Measurements from ENCODE around the gene MOXD1.
"Not testable (repeated sequence)": the region's sequence is repeated elsewhere in the genome, so short reads cannot be mapped to it uniquely, and the experiment has no call there.

Gene MOXD1

DNA sequence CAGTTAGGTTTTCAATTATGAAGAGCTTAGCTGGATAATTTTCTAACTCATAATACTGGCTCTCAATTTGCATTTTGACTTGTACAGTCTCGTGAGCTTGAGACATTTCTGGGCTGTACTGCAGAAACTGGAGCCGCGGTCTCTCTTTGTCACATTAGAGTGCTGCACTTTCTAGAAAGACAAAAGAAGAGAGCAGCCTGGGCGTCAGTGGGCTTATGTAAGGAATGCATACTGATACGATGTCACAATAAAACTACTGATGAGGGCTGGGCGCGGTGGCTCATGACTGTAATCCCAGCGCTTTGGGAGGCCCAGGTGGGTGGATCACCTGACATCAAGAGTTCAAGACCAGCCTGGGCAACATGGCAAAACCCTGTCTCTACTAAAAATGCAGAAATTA, 120.8 kb downstream of the MOXD1 start:
- no peaks in the 10 kb centered on the region for H3K36me3 ChIP-seq (ENCODE audit: control insufficient read depth in 2 of 2, insufficient read depth in 2 of 2, low read length in 2 of 2)
- no peak overlapping the region for H3K9ac ChIP-seq (ENCODE audit: low read length in 2 of 2)

GRCh38 chr6:132279592-132280139, 121.6 kb downstream of the MOXD1 start:
- H3K9me3 ChIP-seq (ENCODE audit: control insufficient read depth in 2 of 2, low read length in 2 of 2) = no peaks in the 10 kb centered on the region
- no peaks in the 10 kb centered on the region for H3K27me3 ChIP-seq (ENCODE audit: control insufficient read depth in 1 of 2, insufficient read depth in 2 of 2, low read length in 2 of 2)
- H3K27ac ChIP-seq (ENCODE audit: low read length) = no peak overlapping the region
- peak overlapping the region; percentile 66 to 83 for H3K4me3 ChIP-seq (ENCODE audit: low read length in 2 of 2)
- H3K36me3 ChIP-seq (ENCODE audit: control insufficient read depth in 2 of 2, insufficient read depth in 2 of 2, low read length in 2 of 2) = no peaks in the 10 kb centered on the region
- H3K4me1 ChIP-seq (ENCODE audit: control insufficient read depth, insufficient read depth, low read length) = no peaks in the 10 kb centered on the region
- no peak overlapping the region for H3K9ac ChIP-seq (ENCODE audit: low read length in 2 of 2)

More for the DNA sequence above, 120.8 kb downstream of the MOXD1 start:
- Histone ChIP-seq H3K27me3 (ENCODE audit: control insufficient read depth in 1 of 2, insufficient read depth in 2 of 2, low read length in 2 of 2) (no peaks in the 10 kb centered on the region), H3K4me3 (ENCODE audit: low read length in 2 of 2) (no peak overlapping the region), H3K27ac (ENCODE audit: low read length) (no peak overlapping the region), H3K4me1 (ENCODE audit: control insufficient read depth, insufficient read depth, low read length) (no peaks in the 10 kb centered on the region), H3K9me3 (ENCODE audit: control insufficient read depth in 2 of 2, low read length in 2 of 2) (no peaks in the 10 kb centered on the region)

DNA sequence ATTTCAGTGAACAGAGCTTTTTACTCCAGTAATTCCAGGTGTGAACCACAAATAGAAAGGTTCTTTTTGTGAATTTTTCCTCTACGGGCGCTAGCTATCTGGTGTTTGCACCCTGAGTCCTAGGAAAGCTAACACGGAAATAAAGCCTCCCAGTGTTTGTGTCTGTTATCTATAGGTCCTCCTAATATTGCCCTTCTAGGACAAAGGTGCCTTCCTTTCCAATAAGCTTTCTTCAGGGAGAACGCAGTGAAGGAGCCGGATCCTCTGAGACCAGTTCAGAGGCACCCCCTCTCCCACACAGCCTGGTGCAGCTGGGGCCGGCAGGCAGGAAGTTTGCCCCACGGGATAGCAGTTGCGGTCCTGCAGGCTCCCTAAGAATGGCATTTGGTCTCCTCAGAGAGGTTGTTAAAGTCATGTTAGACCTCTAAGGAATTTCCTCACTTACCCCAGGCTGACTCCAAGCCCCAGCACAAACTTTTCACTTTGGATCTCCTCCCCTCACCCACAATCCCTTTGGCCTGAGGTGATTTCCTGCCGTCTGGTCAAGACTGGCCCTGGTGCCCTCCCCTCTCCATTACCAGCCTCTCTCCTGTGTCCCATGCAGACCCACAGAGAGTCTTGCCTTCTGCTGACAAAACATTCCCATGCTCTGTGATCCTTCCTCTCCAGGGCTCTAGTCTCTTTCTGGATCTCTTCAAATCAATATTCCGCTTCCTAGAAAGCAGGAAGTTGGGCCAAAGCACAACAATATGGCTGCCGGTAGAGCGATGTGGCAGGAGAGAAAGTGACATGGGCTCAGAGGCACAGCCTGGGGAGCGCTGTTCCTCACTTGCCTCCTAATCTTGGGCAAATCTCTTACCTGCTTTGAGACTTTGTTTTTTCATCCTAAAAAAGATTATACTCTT, 126.0 kb downstream of the MOXD1 start:
- H3K9me3 ChIP-seq (ENCODE audit: control insufficient read depth in 2 of 2, low read length in 2 of 2) = no peaks in the 10 kb centered on the region
- H3K4me1 ChIP-seq (ENCODE audit: control insufficient read depth, insufficient read depth, low read length) = no peaks in the 10 kb centered on the region
- H3K9ac ChIP-seq (ENCODE audit: low read length in 2 of 2) = no peak overlapping the region
- no peak overlapping the region for H3K4me3 ChIP-seq (ENCODE audit: low read length in 2 of 2)
- H3K27ac ChIP-seq (ENCODE audit: low read length) = no peak overlapping the region
- H3K36me3 ChIP-seq (ENCODE audit: control insufficient read depth in 2 of 2, insufficient read depth in 2 of 2, low read length in 2 of 2) = no peaks in the 10 kb centered on the region
- peaks cover 0 to 6% of the 10 kb centered on the region in 2 donors for H3K27me3 ChIP-seq (ENCODE audit: control insufficient read depth in 1 of 2, insufficient read depth in 2 of 2, low read length in 2 of 2)

GRCh38 chr6:132272776-132273175, 128.5 kb downstream of the MOXD1 start:
- H3K36me3 ChIP-seq (ENCODE audit: control insufficient read depth in 2 of 2, insufficient read depth in 2 of 2, low read length in 2 of 2) = no peaks in the 10 kb centered on the region
- H3K27ac ChIP-seq (ENCODE audit: low read length) = no peak overlapping the region
- no peak overlapping the region for H3K9ac ChIP-seq (ENCODE audit: low read length in 2 of 2)
- H3K27me3 ChIP-seq (ENCODE audit: control insufficient read depth in 1 of 2, insufficient read depth in 2 of 2, low read length in 2 of 2) = peaks cover 0 to 6% of the 10 kb centered on the region in 2 donors
- H3K4me1 ChIP-seq (ENCODE audit: control insufficient read depth, insufficient read depth, low read length) = no peaks in the 10 kb centered on the region
- no peak overlapping the region for H3K4me3 ChIP-seq (ENCODE audit: low read length in 2 of 2)
- H3K9me3 ChIP-seq (ENCODE audit: control insufficient read depth in 2 of 2, low read length in 2 of 2) = no peaks in the 10 kb centered on the region

DNA sequence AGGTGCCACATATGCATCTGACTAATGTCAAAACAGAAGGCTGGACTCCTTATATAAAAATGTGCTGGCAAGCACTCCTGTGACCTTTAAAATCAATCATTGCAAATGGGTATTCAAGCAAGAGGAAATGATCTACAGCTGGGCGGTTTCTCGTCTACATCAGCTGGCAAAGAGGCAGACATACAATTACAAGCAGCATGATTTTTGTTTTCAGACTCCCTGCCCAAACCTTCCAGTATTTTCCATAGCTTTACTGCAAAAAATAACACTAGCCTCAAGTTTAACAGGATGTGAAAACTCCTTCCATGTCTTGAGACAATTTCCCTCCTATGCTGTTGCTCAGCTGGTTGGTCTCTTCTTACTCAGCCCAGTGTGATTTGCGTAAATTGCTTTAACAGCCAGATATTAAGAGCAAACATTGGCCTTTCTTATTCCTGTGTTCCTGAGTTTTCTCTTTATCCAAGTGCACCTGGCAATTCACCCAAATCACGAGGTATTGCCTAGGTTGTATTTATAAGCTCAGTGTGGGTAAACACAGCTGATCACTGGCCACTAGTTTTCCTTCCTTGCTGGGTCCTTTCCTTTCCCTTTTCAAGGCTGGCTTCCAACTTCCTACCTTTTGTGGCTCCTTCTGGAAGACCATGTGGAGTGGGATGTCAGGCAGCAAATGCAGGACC, 130.4 kb downstream of the MOXD1 start:
- no peak overlapping the region for H3K27ac ChIP-seq (ENCODE audit: low read length)
- H3K36me3 ChIP-seq (ENCODE audit: control insufficient read depth in 2 of 2, insufficient read depth in 2 of 2, low read length in 2 of 2) = no peaks in the 10 kb centered on the region
- no peak overlapping the region for H3K9ac ChIP-seq (ENCODE audit: low read length in 2 of 2)
- no peaks in the 10 kb centered on the region for H3K4me1 ChIP-seq (ENCODE audit: control insufficient read depth, insufficient read depth, low read length)
- peaks cover 0 to 6% of the 10 kb centered on the region in 2 donors for H3K27me3 ChIP-seq (ENCODE audit: control insufficient read depth in 1 of 2, insufficient read depth in 2 of 2, low read length in 2 of 2)
- H3K4me3 ChIP-seq (ENCODE audit: low read length in 2 of 2) = no peak overlapping the region
- no peaks in the 10 kb centered on the region for H3K9me3 ChIP-seq (ENCODE audit: control insufficient read depth in 2 of 2, low read length in 2 of 2)

- not testable (repeated sequence) for H3K36me3 ChIP-seq (ENCODE audit: control insufficient read depth in 2 of 2, insufficient read depth in 2 of 2, low read length in 2 of 2); H3K9me3 ChIP-seq (ENCODE audit: control insufficient read depth in 2 of 2, low read length in 2 of 2); H3K27ac ChIP-seq (ENCODE audit: low read length); H3K4me3 ChIP-seq (ENCODE audit: low read length in 2 of 2); H3K4me1 ChIP-seq (ENCODE audit: control insufficient read depth, insufficient read depth, low read length); H3K27me3 ChIP-seq (ENCODE audit: control insufficient read depth in 1 of 2, insufficient read depth in 2 of 2, low read length in 2 of 2); H3K9ac ChIP-seq (ENCODE audit: low read length in 2 of 2)
Observed at GRCh38 chr6:132268666-132269065, 132.6 kb downstream of the MOXD1 start.

- Histone ChIP-seq H3K36me3 (ENCODE audit: control insufficient read depth in 2 of 2, insufficient read depth in 2 of 2, low read length in 2 of 2) (no peaks in the 10 kb centered on the region), H3K27ac (ENCODE audit: low read length) (no peak overlapping the region)
Observed at GRCh38 chr6:132268209-132268608, 133.1 kb downstream of the MOXD1 start.

DNA sequence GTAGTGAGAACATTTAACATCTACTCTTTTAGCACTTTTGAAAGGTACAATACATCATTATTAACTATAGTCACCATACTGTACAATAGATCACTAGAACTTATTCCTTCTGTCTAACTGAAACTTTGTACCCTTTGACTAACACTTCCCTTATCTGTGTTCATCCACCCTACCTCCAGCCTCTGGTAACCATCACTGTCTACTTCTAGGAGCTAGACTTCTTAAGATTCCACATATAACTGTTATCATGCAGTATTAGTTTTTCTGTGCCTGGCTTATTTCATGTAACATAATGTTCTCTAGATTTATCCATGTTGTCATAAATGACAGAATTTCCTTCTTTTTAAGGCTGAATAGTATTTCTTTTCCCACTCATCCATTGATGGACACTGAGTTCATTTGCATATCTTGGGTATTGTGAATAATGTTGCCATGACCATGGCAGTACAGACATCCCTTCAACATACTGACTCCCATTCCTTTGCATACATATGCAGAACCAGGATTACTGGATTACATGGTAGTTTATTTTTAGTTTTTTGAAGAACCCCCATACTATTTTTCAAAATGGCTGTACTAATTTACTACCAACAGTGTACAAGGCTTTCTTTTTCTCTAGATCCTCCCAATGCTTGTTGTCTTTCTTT, 135.7 kb downstream of the MOXD1 start:
- Histone ChIP-seq H3K36me3 (ENCODE audit: control insufficient read depth in 2 of 2, insufficient read depth in 2 of 2, low read length in 2 of 2) (no peaks in the 10 kb centered on the region), H3K4me3 (ENCODE audit: low read length in 2 of 2) (no peak overlapping the region), H3K9ac (ENCODE audit: low read length in 2 of 2) (no peak overlapping the region), H3K9me3 (ENCODE audit: control insufficient read depth in 2 of 2, low read length in 2 of 2) (no peaks in the 10 kb centered on the region), H3K27me3 (ENCODE audit: control insufficient read depth in 1 of 2, insufficient read depth in 2 of 2, low read length in 2 of 2) (no peaks in the 10 kb centered on the region), H3K4me1 (ENCODE audit: control insufficient read depth, insufficient read depth, low read length) (no peaks in the 10 kb centered on the region), H3K27ac (ENCODE audit: low read length) (no peak overlapping the region)

More at GRCh38 chr6:132268209-132268608, 133.1 kb downstream of the MOXD1 start:
- no peaks in the 10 kb centered on the region for H3K9me3 ChIP-seq (ENCODE audit: control insufficient read depth in 2 of 2, low read length in 2 of 2)
- H3K9ac ChIP-seq (ENCODE audit: low read length in 2 of 2) = no peak overlapping the region
- no peaks in the 10 kb centered on the region for H3K4me1 ChIP-seq (ENCODE audit: control insufficient read depth, insufficient read depth, low read length)
- H3K4me3 ChIP-seq (ENCODE audit: low read length in 2 of 2) = no peak overlapping the region
- peaks cover 0 to 6% of the 10 kb centered on the region in 2 donors for H3K27me3 ChIP-seq (ENCODE audit: control insufficient read depth in 1 of 2, insufficient read depth in 2 of 2, low read length in 2 of 2)

DNA sequence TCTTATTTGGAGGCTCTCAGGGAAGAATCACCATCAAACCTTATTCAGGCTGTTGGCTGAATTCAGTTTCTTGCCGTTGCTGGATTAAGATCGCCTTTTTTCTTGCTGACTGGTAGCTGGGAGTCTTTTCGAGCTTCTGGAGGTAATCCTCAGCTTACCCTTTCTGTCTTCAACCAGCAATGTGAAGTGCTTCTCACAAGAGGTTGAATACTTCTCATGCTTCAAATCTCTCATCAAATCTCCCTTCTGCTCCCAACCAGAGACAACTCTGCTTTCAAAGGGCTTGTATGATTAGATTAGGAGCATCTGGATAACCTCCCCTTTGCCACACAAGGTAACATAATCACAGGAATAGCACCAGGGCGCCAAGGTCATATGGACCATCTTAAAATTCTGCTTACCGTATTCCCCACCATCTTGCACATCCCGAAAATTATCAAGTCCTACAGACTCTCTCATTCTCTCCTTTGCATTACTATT, 137.2 kb downstream of the MOXD1 start:
- Histone ChIP-seq H3K27me3 (ENCODE audit: control insufficient read depth in 1 of 2, insufficient read depth in 2 of 2, low read length in 2 of 2) (no peaks in the 10 kb centered on the region), H3K9me3 (ENCODE audit: control insufficient read depth in 2 of 2, low read length in 2 of 2) (no peaks in the 10 kb centered on the region), H3K4me3 (ENCODE audit: low read length in 2 of 2) (no peak overlapping the region), H3K9ac (ENCODE audit: low read length in 2 of 2) (no peak overlapping the region), H3K27ac (ENCODE audit: low read length) (no peak overlapping the region), H3K4me1 (ENCODE audit: control insufficient read depth, insufficient read depth, low read length) (no peaks in the 10 kb centered on the region), H3K36me3 (ENCODE audit: control insufficient read depth in 2 of 2, insufficient read depth in 2 of 2, low read length in 2 of 2) (no peaks in the 10 kb centered on the region)

DNA sequence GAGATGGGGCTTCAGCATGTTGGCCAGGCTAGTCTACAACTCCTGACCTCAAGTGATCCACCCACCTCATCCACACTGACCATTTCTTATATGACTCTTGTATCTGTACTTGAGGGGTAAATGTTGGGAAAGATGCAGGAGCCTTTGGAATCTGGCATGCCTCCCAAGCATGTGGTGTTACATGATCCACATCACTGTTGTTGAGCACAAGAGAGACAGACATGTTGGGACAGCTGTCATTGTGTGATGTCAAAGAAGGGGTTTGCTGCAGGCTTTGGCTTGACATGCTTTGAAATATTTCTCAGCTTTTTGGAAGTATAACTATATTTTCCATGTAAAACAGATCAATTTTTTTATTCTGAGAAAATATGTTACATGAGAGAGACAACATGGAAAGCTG, 139.9 kb downstream of the MOXD1 start:
- Histone ChIP-seq H3K36me3 (ENCODE audit: control insufficient read depth in 2 of 2, insufficient read depth in 2 of 2, low read length in 2 of 2) (no peaks in the 10 kb centered on the region), H3K9me3 (ENCODE audit: control insufficient read depth in 2 of 2, low read length in 2 of 2) (no peaks in the 10 kb centered on the region), H3K9ac (ENCODE audit: low read length in 2 of 2) (no peak overlapping the region), H3K4me1 (ENCODE audit: control insufficient read depth, insufficient read depth, low read length) (no peaks in the 10 kb centered on the region), H3K27ac (ENCODE audit: low read length) (no peak overlapping the region), H3K4me3 (ENCODE audit: low read length in 2 of 2) (no peak overlapping the region), H3K27me3 (ENCODE audit: control insufficient read depth in 1 of 2, insufficient read depth in 2 of 2, low read length in 2 of 2) (no peaks in the 10 kb centered on the region)
